ENCODE measurements around the gene ZNF780B.

DNA sequence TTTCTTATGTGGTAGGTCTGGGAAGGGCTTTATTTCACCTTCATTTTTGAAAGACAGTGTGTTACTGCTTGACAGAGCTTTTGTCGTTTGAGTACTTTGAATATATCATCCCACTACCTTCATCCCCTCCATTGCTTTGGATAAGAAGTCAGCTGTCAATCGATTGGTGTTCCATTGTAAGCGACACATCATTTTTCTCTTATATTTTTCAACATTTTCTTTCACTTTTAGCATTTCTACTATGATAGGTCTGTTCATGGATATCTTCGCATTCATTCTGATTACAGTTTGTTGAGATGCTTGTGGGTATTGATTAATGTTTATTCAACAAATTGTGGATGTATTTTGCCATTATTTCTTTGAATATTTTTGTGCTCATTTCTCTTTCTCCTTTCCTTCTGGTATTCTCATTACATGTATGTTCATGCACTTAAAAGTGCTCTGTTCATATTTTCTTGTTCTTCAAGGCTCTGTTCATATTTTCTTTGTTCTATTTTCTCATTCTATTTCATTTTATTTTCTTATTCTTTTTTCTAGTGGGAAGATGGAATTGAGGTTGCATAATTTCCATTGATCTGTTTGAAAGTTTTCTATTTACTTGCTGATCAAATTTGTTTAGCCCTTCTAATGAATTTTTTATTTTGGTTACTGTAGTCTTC lies 30.0 kb downstream of the ZNF780B start:
- TF ChIP-seq, protein P1, sequence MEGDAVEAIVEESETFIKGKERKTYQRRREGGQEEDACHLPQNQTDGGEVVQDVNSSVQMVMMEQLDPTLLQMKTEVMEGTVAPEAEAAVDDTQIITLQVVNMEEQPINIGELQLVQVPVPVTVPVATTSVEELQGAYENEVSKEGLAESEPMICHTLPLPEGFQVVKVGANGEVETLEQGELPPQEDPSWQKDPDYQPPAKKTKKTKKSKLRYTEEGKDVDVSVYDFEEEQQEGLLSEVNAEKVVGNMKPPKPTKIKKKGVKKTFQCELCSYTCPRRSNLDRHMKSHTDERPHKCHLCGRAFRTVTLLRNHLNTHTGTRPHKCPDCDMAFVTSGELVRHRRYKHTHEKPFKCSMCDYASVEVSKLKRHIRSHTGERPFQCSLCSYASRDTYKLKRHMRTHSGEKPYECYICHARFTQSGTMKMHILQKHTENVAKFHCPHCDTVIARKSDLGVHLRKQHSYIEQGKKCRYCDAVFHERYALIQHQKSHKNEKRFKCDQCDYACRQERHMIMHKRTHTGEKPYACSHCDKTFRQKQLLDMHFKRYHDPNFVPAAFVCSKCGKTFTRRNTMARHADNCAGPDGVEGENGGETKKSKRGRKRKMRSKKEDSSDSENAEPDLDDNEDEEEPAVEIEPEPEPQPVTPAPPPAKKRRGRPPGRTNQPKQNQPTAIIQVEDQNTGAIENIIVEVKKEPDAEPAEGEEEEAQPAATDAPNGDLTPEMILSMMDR (IDR thresholded peaks at IDR 0.05) = no peak
- no peak for TF ChIP-seq ZFX (IDR thresholded peaks at IDR 0.05; ENCODE audit: borderline replicate concordance)

All from 22Rv1 (cell line).